OCI-LY7 (cell line): Measurements from ENCODE around the gene MORN1. TPM values are rescaled to one million over a fixed set of nuclear protein-coding genes. Genes with fewer than 3 reads are reported as not detected.

Source experiments
- BruUV-seq: library from RNA; stranded (reverse); fragments of 400-500 nt; replicated peaks from 2 replicates; lab custom pipeline; 2021; lab: Mats Ljungman, UMichigan
- CTCF ChIA-PET: fragments of 300-600 bp; sonication (Branson Sonifier 250); formaldehyde crosslinking; loops from one replicate; lab custom pipeline; 2022; ENCODE audit warnings: antibody characterized with exemption; ENCODE audit not compliant: unreplicated experiment; lab: Charles Lee
- POLR2A ChIA-PET: fragments of 300-600 bp; sonication (Branson Sonifier 250); formaldehyde crosslinking; loops from one replicate; lab custom pipeline; 2022; ENCODE audit warnings: antibody characterized with exemption; lab: Charles Lee
- DNase-seq: peaks from one replicate; pipeline ENCODE4 v3.0.0-alpha.2; 2015; ENCODE audit warnings: low spot score
- H2AFZ ChIP-seq: fragments of 200-600 bp; sonication (generic), shearing (Covaris generic); 2 replicates; pipeline ENCODE4 v1.6.1; 2014; ENCODE audit warnings: mild to moderate bottlenecking, antibody characterized with exemption, low read length, moderate library complexity
- H3K27ac ChIP-seq: fragments of 200-600 bp; sonication (generic); 2 replicates; pipeline ENCODE4 v1.5.1; 2014; ENCODE audit warnings: mixed run types, low read depth, mild to moderate bottlenecking, moderate library complexity, low read length, inconsistent platforms; ENCODE audit not compliant: poor library complexity, severe bottlenecking
- H3K36me3 ChIP-seq: fragments of 200-600 bp; sonication (generic); 2 replicates; pipeline ENCODE4 v1.6.1; 2014; ENCODE audit warnings: mild to moderate bottlenecking, antibody characterized with exemption, low read length, moderate library complexity, mixed read lengths; ENCODE audit not compliant: insufficient read depth
- H3K4me1 ChIP-seq: fragments of 200-600 bp; sonication (generic); 2 replicates; pipeline ENCODE4 v1.5.1; 2014; ENCODE audit warnings: mild to moderate bottlenecking, low read length; ENCODE audit not compliant: insufficient read depth, poor library complexity, severe bottlenecking
- H3K4me2 ChIP-seq: fragments of 200-600 bp; sonication (generic); 2 replicates; pipeline ENCODE4 v1.6.1; 2014; ENCODE audit warnings: mild to moderate bottlenecking, low read length
- H3K4me3 ChIP-seq: fragments of 200-600 bp; sonication (generic); 2 replicates; pipeline ENCODE4 v1.5.1; 2014; ENCODE audit warnings: mild to moderate bottlenecking, low read depth, low read length; ENCODE audit not compliant: poor library complexity, severe bottlenecking
- H3K79me2 ChIP-seq: fragments of 200-600 bp; sonication (generic); 2 replicates; pipeline ENCODE4 v1.6.1; 2016; ENCODE audit warnings: low read depth, mild to moderate bottlenecking, low read length, moderate library complexity, mixed read lengths; ENCODE audit not compliant: insufficient read depth
- H3K9me2 ChIP-seq: fragments of 200-600 bp; sonication (generic); 2 replicates; pipeline ENCODE4 v1.6.1; 2016; ENCODE audit warnings: mild to moderate bottlenecking, low read length, mixed read lengths; ENCODE audit not compliant: insufficient read depth
- H3K9me3 ChIP-seq: fragments of 200-600 bp; sonication (generic); 2 replicates; pipeline ENCODE4 v1.6.1; 2014; ENCODE audit warnings: mild to moderate bottlenecking, mixed run types, low read length, mixed read lengths
- H4K20me1 ChIP-seq: fragments of 200-600 bp; sonication (generic); 2 replicates; pipeline ENCODE4 v1.6.1; 2014; ENCODE audit warnings: mild to moderate bottlenecking, antibody characterized with exemption, low read length, moderate library complexity, mixed read lengths; ENCODE audit not compliant: insufficient read depth
- CTCF ChIP-seq: fragments of 200-600 bp; sonication (generic); conservative IDR thresholded peaks from 2 replicates; pipeline ENCODE4 v1.5.1; 2014; ENCODE audit warnings: mild to moderate bottlenecking, antibody characterized with exemption, low read length, moderate library complexity, mixed read lengths
- EZH2phosphoT487 ChIP-seq: fragments of 200-600 bp; sonication (generic); IDR thresholded peaks from 2 replicates; pipeline ENCODE4 v1.6.1; 2018; ENCODE audit warnings: low read depth, borderline replicate concordance, mild to moderate bottlenecking, mixed run types, antibody characterized with exemption, low read length, moderate library complexity, mixed read lengths
- intact Hi-C: fragments of 100-400 bp; cut with micrococcal nuclease; formaldehyde crosslinking; loops from one replicate; pipeline ENCODE4 v1.10.0; 2022; ENCODE audit not compliant: unreplicated experiment
- total RNA-seq, 2 experiments: library from RNA; depleted of rRNA in 1 of 2; stranded (reverse); fragments of >200 nt in 1 of 2; shearing (Covaris generic) in 1 of 2; gene quantifications; 2 replicates each; pipeline ENCODE4 v1.2.3, GENCODE V29; 2014 to 2022

The MORN1 gene
- total RNA-seq, 2 experiments from 2014 or later, result 13.1 to 29.7 TPM

GRCh38 chr1:2283991-2284895 lies 107.1 kb downstream of the MORN1 start:
- H3K9me3 ChIP-seq, result no peaks in the 10 kb centered on the region
- H3K4me2 ChIP-seq, result no peak overlapping the region
- no TSS peak for BruUV-seq
- ChIA-PET CTCF (no interaction called here), POLR2A (no interaction called here)
- no peak overlapping the region for H3K4me3 ChIP-seq
- no peak for DNase-seq
- H3K4me1 ChIP-seq, result no peaks in the 10 kb centered on the region
- no peak overlapping the region for H2AFZ ChIP-seq
- H3K36me3 ChIP-seq, result no peaks in the 10 kb centered on the region
- no peaks in the 10 kb centered on the region for H3K9me2 ChIP-seq
- no peaks in the 10 kb centered on the region; the same call in 1 of the 2 replicates for H4K20me1 ChIP-seq
- no peak for TF ChIP-seq EZH2phosphoT487
- intact Hi-C loops, result no loop called here
- H3K27ac ChIP-seq, result no peak overlapping the region
- no peaks in the 10 kb centered on the region for H3K79me2 ChIP-seq

GRCh38 chr1:2283371-2283990 lies 107.9 kb downstream of the MORN1 start:
- no peaks in the 10 kb centered on the region for H3K79me2 ChIP-seq
- no peaks in the 10 kb centered on the region for H3K9me2 ChIP-seq
- no peaks in the 10 kb centered on the region; the same call in 1 of the 2 replicates for H4K20me1 ChIP-seq
- TF ChIP-seq CTCF, result no peak
- TF ChIP-seq EZH2phosphoT487, result no peak
- no peak overlapping the region for H3K27ac ChIP-seq
- H3K9me3 ChIP-seq, result no peaks in the 10 kb centered on the region
- H2AFZ ChIP-seq, result no peak overlapping the region
- no peaks in the 10 kb centered on the region for H3K4me1 ChIP-seq
- no peak for DNase-seq
- ChIA-PET POLR2A (interaction anchor here (0.6 kb wide), 1 partner anchor 58 kb away, joined by 3 read pairs; no protein-coding TSS in a partner anchor), CTCF (no interaction called here)
- H3K4me2 ChIP-seq, result no peak overlapping the region
- BruUV-seq, result no TSS peak
- intact Hi-C loops, result no loop called here
- no peaks in the 10 kb centered on the region for H3K36me3 ChIP-seq
- no peak overlapping the region for H3K4me3 ChIP-seq

GRCh38 chr1:2282556-2283270 lies 108.6 kb downstream of the MORN1 start:
- H3K4me3 ChIP-seq, result no peak overlapping the region
- BruUV-seq, result no TSS peak
- no peak overlapping the region for H3K27ac ChIP-seq
- TF ChIP-seq EZH2phosphoT487, result no peak
- TF ChIP-seq CTCF, result no peak
- ChIA-PET POLR2A (interaction anchor here (0.6 kb wide), 2 partner anchors 57 to 228 kb away, joined by 3 read pairs; no protein-coding TSS in a partner anchor), CTCF (no interaction called here)
- intact Hi-C loops, result no loop called here
- no peaks in the 10 kb centered on the region for H3K79me2 ChIP-seq
- no peaks in the 10 kb centered on the region for H3K4me1 ChIP-seq
- no peaks in the 10 kb centered on the region for H3K9me2 ChIP-seq
- no peaks in the 10 kb centered on the region for H3K36me3 ChIP-seq
- DNase-seq, result no peak
- H4K20me1 ChIP-seq, result no peaks in the 10 kb centered on the region; the same call in 1 of the 2 replicates
- no peaks in the 10 kb centered on the region for H3K9me3 ChIP-seq
- H2AFZ ChIP-seq, result no peak overlapping the region
- H3K4me2 ChIP-seq, result no peak overlapping the region
